Endodermal cell (in vitro differentiated cells): Measurements from ENCODE around the gene HJURP. TPM values are rescaled to one million over a fixed set of nuclear protein-coding genes. Genes with fewer than 3 reads are reported as not detected.

ENCODE experiments used
- DNase-seq: peaks from one replicate; pipeline ENCODE4 v3.0.0-alpha.2; 2017
- H3K27ac ChIP-seq: 2 replicates; pipeline ENCODE4 v1.5.1; 2013; ENCODE audit warnings: mild to moderate bottlenecking, low read depth, low read length, moderate library complexity
- H3K27me3 ChIP-seq: 2 replicates; pipeline ENCODE4 v1.6.1; 2013; ENCODE audit warnings: mild to moderate bottlenecking, low read length, moderate library complexity; ENCODE audit not compliant: insufficient read depth, control insufficient read depth, poor library complexity, severe bottlenecking
- H3K36me3 ChIP-seq: 2 replicates; pipeline ENCODE4 v1.7.0; 2013; ENCODE audit warnings: mild to moderate bottlenecking, low read length, moderate library complexity; ENCODE audit not compliant: control insufficient read depth, insufficient read depth
- H3K4me1 ChIP-seq: one replicate; pipeline ENCODE4 v1.7.0; 2013; ENCODE audit warnings: low read length; ENCODE audit not compliant: control insufficient read depth, insufficient read depth
- H3K4me3 ChIP-seq: 2 replicates; pipeline ENCODE4 v1.5.1; 2013; ENCODE audit warnings: mild to moderate bottlenecking, low read length, moderate library complexity
- H3K9ac ChIP-seq: 2 replicates; pipeline ENCODE4 v1.6.1; 2013; ENCODE audit warnings: mild to moderate bottlenecking, low read length, moderate library complexity; ENCODE audit not compliant: poor library complexity, severe bottlenecking; ENCODE audit errors: extremely low read depth
- H3K9me3 ChIP-seq: 2 replicates; pipeline ENCODE4 v1.6.1; 2013; ENCODE audit warnings: mild to moderate bottlenecking, low read length, moderate library complexity; ENCODE audit not compliant: control insufficient read depth
- H3K27ac Mint-ChIP-seq: 2 replicates; pipeline ENCODE4 v1.8.0; 2020; ENCODE audit warnings: mixed read lengths
- H3K27me3 Mint-ChIP-seq: 2 replicates; pipeline ENCODE4 v1.8.0; 2021; ENCODE audit warnings: mild to moderate bottlenecking, mixed read lengths; ENCODE audit not compliant: insufficient read depth
- H3K36me3 Mint-ChIP-seq: 2 replicates; pipeline ENCODE4 v1.8.0; 2020; ENCODE audit warnings: low read depth, mixed read lengths
- H3K4me1 Mint-ChIP-seq: 2 replicates; pipeline ENCODE4 v1.8.0; 2020; ENCODE audit warnings: mixed read lengths
- H3K4me3 Mint-ChIP-seq: 2 replicates; pipeline ENCODE4 v1.8.0; 2020; ENCODE audit warnings: mild to moderate bottlenecking, moderate library complexity, mixed read lengths
- H3K9me3 Mint-ChIP-seq: 2 replicates; pipeline ENCODE4 v1.8.0; 2020; ENCODE audit warnings: mild to moderate bottlenecking, mixed read lengths
- CTCF ChIP-seq: fragments of 200-600 bp; sonication (generic); conservative IDR thresholded peaks from 2 replicates; pipeline ENCODE4 v1.5.0; 2021; ENCODE audit warnings: antibody characterized with exemption, mild to moderate bottlenecking
- WGBS, 2 experiments: methylation state at CpG; one replicate each; pipeline versions ENCODE4 v1.1.5 to v1.1.7; 2013; ENCODE audit warnings: missing lambda C conversion rate in 2 of 2, mixed read lengths in 1 of 2; ENCODE audit not compliant: insufficient coverage in 1 of 2, insufficient read length in 1 of 2; 5-methylcytosine and 5-hydroxymethylcytosine counted together
- total RNA-seq, 2 donors: library from RNA; stranded (reverse); fragmentation: NEBNext Ultra II Directional in 1 of 2; extraction: Animal tissue kit (Norgen Biotek cat#: 25700) in 1 of 2; gene quantifications; 2 replicates in 1 of 2; 3 replicates in 1 of 2; pipeline ENCODE4 v1.2.1, GENCODE V29; 2021

The HJURP gene
- total RNA-seq, 2 donors from 2014 or later: 39.4 to 78.9 TPM

DNA sequence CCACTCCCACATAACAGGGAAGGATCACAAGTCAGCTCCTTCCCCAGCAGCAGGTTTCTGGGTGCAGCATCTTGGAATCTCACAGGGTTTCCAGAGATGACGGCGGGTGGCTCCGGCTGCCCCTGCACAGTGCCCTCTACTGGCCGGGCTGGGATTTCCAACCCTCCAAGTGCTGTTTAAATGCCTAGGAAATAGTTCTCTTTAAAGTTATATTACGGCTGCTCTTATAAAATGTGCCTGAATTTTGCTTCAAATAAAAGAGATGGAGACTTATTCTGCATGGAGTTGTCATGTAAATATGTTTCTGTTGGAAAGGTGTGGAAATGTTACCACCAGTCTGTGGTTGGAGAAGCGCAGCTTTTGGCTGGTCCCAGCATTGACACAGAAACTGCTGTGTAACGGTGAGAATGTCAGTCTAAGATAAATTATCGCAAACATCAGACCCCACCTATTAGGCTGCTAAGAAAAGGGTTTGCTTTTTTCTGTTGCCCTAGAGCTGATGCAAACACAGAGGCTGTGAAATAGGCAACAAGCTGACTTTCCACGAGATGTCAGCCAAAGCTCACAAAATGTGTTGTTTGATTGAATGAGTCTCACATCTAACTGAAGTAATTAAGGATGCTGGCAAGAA is 3.3 kb upstream of the HJURP start:
- peak; percentile 93 for TF ChIP-seq CTCF
- H3K4me3 Mint-ChIP-seq: no peak overlapping the region
- peaks cover 10% of the 10 kb centered on the region for H3K36me3 Mint-ChIP-seq
- no peaks in the 10 kb centered on the region for H3K27me3 Mint-ChIP-seq
- peak; percentile 91 for DNase-seq
- peaks cover 8% of the 10 kb centered on the region for H3K36me3 ChIP-seq
- peaks cover 2% of the 10 kb centered on the region for H3K4me1 ChIP-seq
- no peak overlapping the region for H3K27ac ChIP-seq
- H3K27me3 ChIP-seq: no peaks in the 10 kb centered on the region
- WGBS, 2 experiments: 75 to 76% methylated on average over 4 to 9 of the region's 9 CpGs
- H3K27ac Mint-ChIP-seq: no peak overlapping the region
- H3K9ac ChIP-seq: no peak overlapping the region
- no peaks in the 10 kb centered on the region for H3K9me3 ChIP-seq
- peaks cover 2% of the 10 kb centered on the region for H3K9me3 Mint-ChIP-seq
- peaks cover 11% of the 10 kb centered on the region for H3K4me1 Mint-ChIP-seq
- no peak overlapping the region for H3K4me3 ChIP-seq

GRCh38 chr2:233856184-233856583 is 1.8 kb upstream of the HJURP start:
- Histone ChIP-seq H3K9me3 (no peaks in the 10 kb centered on the region), H3K4me1 (peaks cover 2% of the 10 kb centered on the region), H3K36me3 (peaks cover 20% of the 10 kb centered on the region), H3K4me3 (no peak overlapping the region), H3K27me3 (no peaks in the 10 kb centered on the region), H3K27ac (no peak overlapping the region), H3K9ac (no peak overlapping the region)
- Mint-ChIP-seq H3K4me1 (peaks cover 19% of the 10 kb centered on the region), H3K9me3 (peaks cover 2% of the 10 kb centered on the region), H3K27ac (no peak overlapping the region), H3K36me3 (peaks cover 14% of the 10 kb centered on the region), H3K27me3 (no peaks in the 10 kb centered on the region), H3K4me3 (no peak overlapping the region)
- no peak for TF ChIP-seq CTCF
- 97 to 100% methylated on average over 5 of the region's 5 CpGs for WGBS, 2 experiments
- no peak for DNase-seq

DNA sequence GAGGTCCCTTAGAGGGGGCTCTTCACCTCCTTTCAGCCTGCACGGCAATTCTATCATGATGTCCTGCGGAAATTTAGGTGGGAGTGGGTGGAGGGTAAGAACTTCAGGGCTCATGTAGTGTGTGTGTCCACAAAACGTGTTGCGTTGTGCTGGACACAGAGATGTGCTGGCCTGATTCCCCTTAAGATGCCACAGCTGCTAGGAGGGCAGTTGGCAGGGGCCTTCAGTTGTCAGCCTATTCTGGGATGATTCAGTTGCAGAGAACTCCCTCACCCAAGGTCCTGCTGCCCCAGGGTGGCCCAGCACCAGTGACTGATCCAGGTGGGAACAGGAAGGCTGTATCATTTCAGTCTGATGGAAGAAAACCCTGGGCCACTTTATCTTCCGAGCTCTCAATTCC is 1.0 kb upstream of the HJURP start:
- peaks cover 2% of the 10 kb centered on the region for H3K4me1 ChIP-seq
- peaks cover 17% of the 10 kb centered on the region for H3K36me3 Mint-ChIP-seq
- H3K27ac Mint-ChIP-seq: no peak overlapping the region
- H3K27me3 Mint-ChIP-seq: no peaks in the 10 kb centered on the region
- H3K27me3 ChIP-seq: no peaks in the 10 kb centered on the region
- H3K36me3 ChIP-seq: peaks cover 28% of the 10 kb centered on the region
- H3K9ac ChIP-seq: no peak overlapping the region
- H3K9me3 ChIP-seq: no peaks in the 10 kb centered on the region
- H3K27ac ChIP-seq: no peak overlapping the region
- 88 to 93% methylated on average over 2 to 5 of the region's 5 CpGs for WGBS, 2 experiments
- H3K9me3 Mint-ChIP-seq: peaks cover 2% of the 10 kb centered on the region
- peak overlapping the region; percentile 99 for H3K4me3 Mint-ChIP-seq
- no peak for TF ChIP-seq CTCF
- peak overlapping the region; percentile 90 for H3K4me3 ChIP-seq
- peaks cover 19% of the 10 kb centered on the region for H3K4me1 Mint-ChIP-seq
- no peak for DNase-seq
